ENCODE data around the gene AKR1B15. TPM values are rescaled to one million over a fixed set of nuclear protein-coding genes. Genes with fewer than 3 reads are reported as not detected.

The AKR1B15 gene
- total RNA-seq, 2 donors from 2014 or later, result 0.20 TPM; not detected in 1

DNA sequence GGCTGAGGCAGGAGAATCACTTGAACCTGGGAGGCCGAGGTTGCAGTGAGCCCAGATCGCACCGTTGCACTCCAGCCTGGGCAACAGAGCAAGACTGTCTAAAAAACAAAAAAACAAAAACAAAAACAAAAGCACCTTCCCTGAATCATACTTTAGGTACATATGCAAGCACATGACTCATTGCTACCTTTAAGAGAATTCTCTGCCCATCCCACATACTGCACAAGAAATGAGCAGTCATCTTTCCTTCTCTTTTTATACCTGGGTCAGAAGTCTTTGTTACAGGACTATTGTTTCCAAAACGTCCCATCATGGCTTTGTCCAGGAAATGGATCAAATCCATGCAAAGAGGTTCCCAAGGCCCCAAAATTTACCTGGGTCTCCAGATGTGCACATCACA is 43.1 kb upstream of the AKR1B15 start:
- TF ChIP-seq, protein P1, sequence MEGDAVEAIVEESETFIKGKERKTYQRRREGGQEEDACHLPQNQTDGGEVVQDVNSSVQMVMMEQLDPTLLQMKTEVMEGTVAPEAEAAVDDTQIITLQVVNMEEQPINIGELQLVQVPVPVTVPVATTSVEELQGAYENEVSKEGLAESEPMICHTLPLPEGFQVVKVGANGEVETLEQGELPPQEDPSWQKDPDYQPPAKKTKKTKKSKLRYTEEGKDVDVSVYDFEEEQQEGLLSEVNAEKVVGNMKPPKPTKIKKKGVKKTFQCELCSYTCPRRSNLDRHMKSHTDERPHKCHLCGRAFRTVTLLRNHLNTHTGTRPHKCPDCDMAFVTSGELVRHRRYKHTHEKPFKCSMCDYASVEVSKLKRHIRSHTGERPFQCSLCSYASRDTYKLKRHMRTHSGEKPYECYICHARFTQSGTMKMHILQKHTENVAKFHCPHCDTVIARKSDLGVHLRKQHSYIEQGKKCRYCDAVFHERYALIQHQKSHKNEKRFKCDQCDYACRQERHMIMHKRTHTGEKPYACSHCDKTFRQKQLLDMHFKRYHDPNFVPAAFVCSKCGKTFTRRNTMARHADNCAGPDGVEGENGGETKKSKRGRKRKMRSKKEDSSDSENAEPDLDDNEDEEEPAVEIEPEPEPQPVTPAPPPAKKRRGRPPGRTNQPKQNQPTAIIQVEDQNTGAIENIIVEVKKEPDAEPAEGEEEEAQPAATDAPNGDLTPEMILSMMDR (IDR thresholded peaks at IDR 0.05), result no peak
- Histone ChIP-seq H3K4me1 (no peaks in the 10 kb centered on the region), H3K27ac (no peak overlapping the region), H3K27me3 (no peaks in the 10 kb centered on the region), H3K36me3 (no peaks in the 10 kb centered on the region), H3K9me3 (no peaks in the 10 kb centered on the region), H3K4me3 (no peak overlapping the region)
- no peak for DNase-seq (ENCODE audit: low spot score)

DNA sequence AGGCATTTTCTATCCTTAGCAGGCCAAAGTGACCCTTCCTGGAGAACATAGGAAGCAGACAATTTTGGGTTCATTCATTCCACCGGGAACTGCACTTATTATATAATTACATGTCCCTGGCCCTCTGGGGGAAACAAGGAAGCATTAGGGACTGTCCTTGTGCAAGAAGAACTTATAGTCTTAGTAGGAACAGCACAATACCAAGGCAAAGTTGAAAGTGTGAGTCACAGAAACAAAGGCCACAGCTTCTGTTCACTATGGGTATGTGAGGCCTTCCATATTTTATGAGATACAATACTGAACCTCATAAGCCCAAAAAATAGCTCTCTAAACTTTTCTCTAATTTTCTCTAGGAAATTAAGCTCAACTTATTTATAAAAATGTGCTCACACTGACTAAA is 39.9 kb upstream of the AKR1B15 start:
- no peak overlapping the region for H3K4me3 ChIP-seq
- no peaks in the 10 kb centered on the region for H3K4me1 ChIP-seq
- no peaks in the 10 kb centered on the region for H3K36me3 ChIP-seq
- no peak overlapping the region for H3K27ac ChIP-seq
- no peaks in the 10 kb centered on the region for H3K9me3 ChIP-seq
- no peak for DNase-seq (ENCODE audit: low spot score)
- H3K27me3 ChIP-seq, result no peaks in the 10 kb centered on the region
- TF ChIP-seq, protein P1 (IDR thresholded peaks at IDR 0.05), result no peak

DNA sequence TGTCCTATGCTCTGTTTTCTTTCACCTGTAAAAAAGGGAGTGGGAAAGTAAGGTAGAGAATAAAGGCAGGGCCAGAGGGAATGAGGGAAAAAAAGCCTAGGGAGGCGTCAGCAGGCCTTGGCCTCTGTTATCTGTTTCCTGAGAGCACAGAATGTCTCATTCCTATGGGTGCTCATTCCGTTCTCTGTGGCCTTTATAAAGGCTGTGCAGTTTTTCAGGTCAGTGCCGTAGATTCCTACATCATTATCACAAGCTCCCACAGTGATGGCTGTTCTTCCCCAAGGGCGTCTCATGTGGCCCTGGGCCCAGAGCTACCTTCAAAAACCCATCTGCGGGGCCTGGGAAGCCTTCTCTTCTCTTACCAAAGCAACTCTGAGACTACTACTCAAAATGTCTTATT is 38.3 kb upstream of the AKR1B15 start:
- Histone ChIP-seq H3K36me3 (no peaks in the 10 kb centered on the region), H3K4me1 (peaks cover 0 to 10% of the 10 kb centered on the region in 2 donors), H3K27me3 (no peaks in the 10 kb centered on the region), H3K4me3 (no peak overlapping the region), H3K9me3 (no peaks in the 10 kb centered on the region), H3K27ac (no peak overlapping the region)
- TF ChIP-seq, protein P1 (IDR thresholded peaks at IDR 0.05), result no peak
- DNase-seq (ENCODE audit: low spot score), result no peak

DNA sequence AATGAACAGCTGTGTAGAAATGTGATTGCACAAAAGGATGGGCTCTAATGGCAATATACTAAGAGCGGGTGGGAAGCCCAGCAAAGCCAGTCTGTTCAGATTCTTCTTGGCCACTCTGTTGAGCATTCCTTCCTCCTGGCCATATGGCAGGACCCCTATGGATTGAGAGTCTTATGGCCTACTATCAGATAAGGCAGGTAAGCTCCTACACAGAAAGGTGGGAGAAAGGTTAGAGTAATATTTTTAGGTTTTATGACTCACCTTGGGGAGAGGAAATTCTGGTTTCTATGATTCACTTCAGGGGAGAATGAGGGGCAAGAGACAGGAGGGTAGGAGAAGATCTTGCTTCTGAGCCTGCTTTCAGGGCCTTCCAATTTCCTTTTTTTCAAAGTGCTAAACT is 36.6 kb upstream of the AKR1B15 start:
- H3K4me3 ChIP-seq, result no peak overlapping the region
- H3K27ac ChIP-seq, result no peak overlapping the region
- H3K36me3 ChIP-seq, result no peaks in the 10 kb centered on the region
- no peaks in the 10 kb centered on the region for H3K27me3 ChIP-seq
- no peak for DNase-seq (ENCODE audit: low spot score)
- TF ChIP-seq, protein P1 (IDR thresholded peaks at IDR 0.05), result no peak
- H3K4me1 ChIP-seq, result peaks cover 0 to 15% of the 10 kb centered on the region in 2 donors
- H3K9me3 ChIP-seq, result no peaks in the 10 kb centered on the region

DNA sequence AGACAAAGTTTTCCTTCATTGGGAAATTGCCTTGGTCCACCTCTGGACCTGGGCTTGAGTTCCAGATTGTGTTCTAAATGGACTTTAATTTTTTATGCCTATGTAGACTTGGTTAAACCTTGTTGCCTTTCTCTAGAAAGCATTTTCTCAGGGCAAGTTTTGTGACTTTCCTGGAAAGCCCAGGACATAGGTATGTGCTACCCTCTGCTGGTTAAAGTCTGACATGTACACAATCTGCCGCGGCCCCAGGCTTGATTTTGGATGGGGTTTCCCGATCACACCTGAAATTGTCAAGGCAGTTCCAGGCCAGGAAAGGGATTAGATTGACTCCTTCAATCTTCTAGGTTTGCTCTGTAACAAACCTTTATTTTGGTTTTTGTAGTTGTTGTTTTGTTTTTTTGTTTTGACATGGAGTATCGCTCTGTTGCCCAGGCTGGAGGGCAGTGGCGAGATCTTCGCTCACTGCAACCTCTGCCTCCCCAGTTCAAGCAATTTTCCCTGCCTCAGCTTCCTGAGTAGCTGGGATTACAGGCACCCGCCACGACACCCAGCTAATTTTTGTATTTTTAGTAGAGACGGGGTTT is 35.6 kb upstream of the AKR1B15 start:
- H3K4me1 ChIP-seq, result peaks cover 0 to 15% of the 10 kb centered on the region in 2 donors
- H3K4me3 ChIP-seq, result no peak overlapping the region
- peak; percentile 77 for DNase-seq (ENCODE audit: low spot score)
- H3K36me3 ChIP-seq, result no peaks in the 10 kb centered on the region
- H3K27ac ChIP-seq, result no peak overlapping the region
- TF ChIP-seq, protein P1 (IDR thresholded peaks at IDR 0.05), result peak; percentile 59 to 84
- H3K9me3 ChIP-seq, result no peaks in the 10 kb centered on the region
- no peaks in the 10 kb centered on the region for H3K27me3 ChIP-seq

DNA sequence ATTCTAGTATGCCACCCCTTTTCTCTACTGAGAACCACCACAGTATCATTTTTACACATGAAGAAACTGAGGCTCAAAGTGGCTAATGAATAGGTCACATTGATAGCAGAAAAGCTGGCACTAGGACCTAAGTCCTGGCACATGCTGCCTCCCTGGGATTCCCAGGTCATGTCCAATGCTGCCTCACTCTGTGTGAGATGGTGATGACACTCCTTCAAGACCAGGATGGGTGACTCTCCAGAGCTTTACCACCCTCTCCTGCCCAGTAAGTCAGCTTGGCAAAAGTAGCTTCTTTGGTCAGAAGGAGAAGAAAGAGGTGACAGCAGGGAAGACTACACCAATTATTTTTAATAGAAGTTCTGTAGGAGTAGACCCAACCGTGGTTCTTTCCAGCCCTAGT is 34.8 kb upstream of the AKR1B15 start:
- Histone ChIP-seq H3K9me3 (no peaks in the 10 kb centered on the region), H3K4me3 (no peak overlapping the region), H3K36me3 (no peaks in the 10 kb centered on the region), H3K4me1 (peaks cover 0 to 15% of the 10 kb centered on the region in 2 donors), H3K27ac (no peak overlapping the region), H3K27me3 (no peaks in the 10 kb centered on the region)
- no peak for DNase-seq (ENCODE audit: low spot score)
- TF ChIP-seq, protein P1 (IDR thresholded peaks at IDR 0.05), result no peak

Data from right atrium auricular region (tissue), 2 donors.